Karpas-422 (cell line): ENCODE results near the gene SLC32A1. TPM values are rescaled to one million over a fixed set of nuclear protein-coding genes. Genes with fewer than 3 reads are reported as not detected.

Source experiments
- DNase-seq: peaks from one replicate; pipeline ENCODE4 v3.0.0-alpha.2; 2015
- H2AFZ ChIP-seq: fragments of 200-600 bp; sonication (generic); 2 replicates; pipeline ENCODE4 v1.6.1; 2014; ENCODE audit warnings: antibody characterized with exemption, low read length, mixed read lengths
- H3K27ac ChIP-seq: fragments of 200-600 bp; sonication (generic); 2 replicates; pipeline ENCODE4 v1.5.1; 2014; ENCODE audit warnings: mild to moderate bottlenecking, low read length, moderate library complexity
- H3K27me3 ChIP-seq: fragments of 200-600 bp; sonication (generic); 2 replicates; pipeline ENCODE4 v1.6.1; 2014; ENCODE audit warnings: low read length, mixed read lengths
- H3K36me3 ChIP-seq: fragments of 200-600 bp; sonication (generic); 2 replicates; pipeline ENCODE4 v1.6.1; 2014; ENCODE audit warnings: low read length, mixed read lengths; ENCODE audit not compliant: insufficient read depth
- H3K4me1 ChIP-seq: fragments of 200-600 bp; sonication (generic); 2 replicates; pipeline ENCODE4 v1.6.1; 2014; ENCODE audit warnings: mild to moderate bottlenecking, low read length, mixed read lengths
- H3K4me2 ChIP-seq: fragments of 200-600 bp; sonication (generic); 2 replicates; pipeline ENCODE4 v1.6.1; 2014; ENCODE audit warnings: low read length, low read depth, mild to moderate bottlenecking; ENCODE audit not compliant: poor library complexity, severe bottlenecking
- H3K4me3 ChIP-seq: fragments of 200-600 bp; sonication (generic); 2 replicates; pipeline ENCODE4 v1.5.1; 2014; ENCODE audit warnings: mild to moderate bottlenecking, antibody characterized with exemption, low read length, mixed read lengths
- H3K79me2 ChIP-seq: fragments of 200-600 bp; sonication (generic); 2 replicates; pipeline ENCODE4 v1.6.1; 2014; ENCODE audit warnings: mild to moderate bottlenecking, low read length, mixed read lengths
- H3K9ac ChIP-seq: fragments of 200-600 bp; sonication (generic); 2 replicates; pipeline ENCODE4 v1.6.0; 2014; ENCODE audit warnings: low read length
- H3K9me2 ChIP-seq: fragments of 200-600 bp; sonication (generic), shearing (Covaris generic); replicated peaks from 2 replicates; pipeline ENCODE4 v1.6.0; 2014; ENCODE audit warnings: mild to moderate bottlenecking, low read length, moderate library complexity; ENCODE audit not compliant: insufficient read depth
- H3K9me3 ChIP-seq: fragments of 300-700, 200-600 bp; sonication (generic); 2 replicates; pipeline ENCODE4 v1.6.1; 2014; ENCODE audit warnings: low read length, mixed read lengths
- H4K20me1 ChIP-seq: fragments of 200-600 bp; sonication (generic); 2 replicates; pipeline ENCODE4 v1.6.1; 2014; ENCODE audit warnings: mild to moderate bottlenecking, antibody characterized with exemption, low read length, low read depth; ENCODE audit not compliant: insufficient read depth
- total RNA-seq: library from RNA; depleted of rRNA; stranded (reverse); fragments of >200 nt; shearing (Covaris generic); gene quantifications from 2 replicates; pipeline ENCODE4 v1.2.3, GENCODE V29; 2014; ENCODE audit warnings: low replicate concordance

The SLC32A1 gene
- total RNA-seq, 1 experiment from 2014 or later = not detected

DNA sequence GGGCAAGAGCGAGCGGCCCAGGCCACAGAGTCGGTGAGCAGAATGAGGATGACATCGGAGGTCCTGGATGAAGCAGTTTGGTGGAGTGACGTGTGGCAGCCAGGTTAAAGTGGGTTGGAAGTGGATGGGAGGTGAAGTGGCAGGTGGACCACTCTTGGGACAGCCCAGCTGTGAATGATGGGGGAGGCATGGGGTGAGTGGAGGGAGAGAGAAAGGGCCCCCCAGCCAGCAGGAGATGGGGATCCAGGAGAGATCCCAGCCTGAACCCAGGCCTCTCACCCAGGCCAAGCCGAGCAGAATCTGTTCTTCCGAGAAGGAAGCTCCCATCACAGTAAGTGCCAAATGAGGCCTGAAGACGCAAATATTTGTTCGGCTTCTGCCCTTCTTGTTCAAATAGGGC is 27.0 kb upstream of the SLC32A1 start:
- H3K27me3 ChIP-seq = no peaks in the 10 kb centered on the region

DNA sequence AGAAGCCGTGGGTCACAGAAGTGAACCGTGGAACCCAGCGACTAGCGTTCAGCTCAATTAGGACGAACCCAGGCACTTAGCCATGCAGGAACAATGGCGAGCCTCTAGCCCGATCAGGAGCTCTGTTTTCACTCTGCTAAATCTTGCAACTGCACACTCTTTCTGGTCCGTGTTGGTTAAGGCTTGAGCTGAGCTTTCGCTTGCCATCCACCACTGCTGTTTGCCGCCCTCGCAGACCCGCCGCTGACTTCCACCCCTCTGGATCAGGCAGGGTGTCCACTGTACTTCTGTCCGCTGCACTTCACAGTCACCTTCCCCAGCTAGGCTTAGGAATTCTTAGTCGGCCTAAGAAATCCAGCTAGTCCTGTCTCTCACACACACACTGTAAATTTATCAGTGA is 25.7 kb upstream of the SLC32A1 start:
- H3K9me3 ChIP-seq = no peaks in the 10 kb centered on the region
- H3K36me3 ChIP-seq = no peaks in the 10 kb centered on the region
- H3K4me1 ChIP-seq = no peaks in the 10 kb centered on the region
- H3K9ac ChIP-seq = no peak overlapping the region
- H2AFZ ChIP-seq = no peak overlapping the region
- no peak for DNase-seq
- H3K4me2 ChIP-seq = no peak overlapping the region
- H3K27me3 ChIP-seq = no peaks in the 10 kb centered on the region
- no peak overlapping the region for H3K4me3 ChIP-seq
- H3K79me2 ChIP-seq = no peaks in the 10 kb centered on the region
- no peaks in the 10 kb centered on the region for H4K20me1 ChIP-seq
- H3K27ac ChIP-seq = no peak overlapping the region
- H3K9me2 ChIP-seq = no peaks in the 10 kb centered on the region

More for the DNA sequence above, 27.0 kb upstream of the SLC32A1 start:
- Histone ChIP-seq H3K4me3 (no peak overlapping the region), H3K4me2 (no peak overlapping the region), H4K20me1 (no peaks in the 10 kb centered on the region), H3K9ac (no peak overlapping the region), H3K36me3 (no peaks in the 10 kb centered on the region), H3K27ac (no peak overlapping the region), H3K4me1 (no peaks in the 10 kb centered on the region), H3K9me3 (no peaks in the 10 kb centered on the region), H3K79me2 (no peaks in the 10 kb centered on the region), H3K9me2 (no peaks in the 10 kb centered on the region), H2AFZ (no peak overlapping the region)
- no peak for DNase-seq

DNA sequence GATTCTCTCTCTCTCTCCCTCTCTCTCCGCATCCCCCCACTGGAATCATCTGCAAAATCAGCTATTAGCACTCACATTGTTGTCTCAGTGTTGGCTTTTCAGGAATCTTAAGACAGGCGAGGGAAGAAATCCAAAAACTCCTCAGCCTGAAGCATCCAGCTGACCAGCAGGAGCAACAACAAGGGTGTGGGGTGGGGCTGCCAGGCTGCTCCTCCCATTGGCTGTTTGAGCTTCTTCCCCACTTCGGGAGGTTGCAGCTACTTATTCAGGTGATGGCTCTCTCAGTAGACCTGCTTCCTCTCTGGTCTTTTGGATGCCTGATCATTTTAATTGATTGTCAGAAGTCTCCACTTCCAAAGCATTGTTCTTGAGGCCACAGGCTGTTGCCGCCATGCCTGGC is 24.1 kb upstream of the SLC32A1 start:
- H3K9me2 ChIP-seq = no peaks in the 10 kb centered on the region
- no peak overlapping the region for H3K4me2 ChIP-seq
- no peak overlapping the region for H3K27ac ChIP-seq
- no peaks in the 10 kb centered on the region for H3K27me3 ChIP-seq
- H2AFZ ChIP-seq = no peak overlapping the region
- DNase-seq = no peak
- no peaks in the 10 kb centered on the region for H3K9me3 ChIP-seq
- no peaks in the 10 kb centered on the region for H3K4me1 ChIP-seq
- no peaks in the 10 kb centered on the region for H3K36me3 ChIP-seq
- H3K9ac ChIP-seq = no peak overlapping the region
- H3K79me2 ChIP-seq = no peaks in the 10 kb centered on the region
- no peaks in the 10 kb centered on the region for H4K20me1 ChIP-seq
- H3K4me3 ChIP-seq = no peak overlapping the region

DNA sequence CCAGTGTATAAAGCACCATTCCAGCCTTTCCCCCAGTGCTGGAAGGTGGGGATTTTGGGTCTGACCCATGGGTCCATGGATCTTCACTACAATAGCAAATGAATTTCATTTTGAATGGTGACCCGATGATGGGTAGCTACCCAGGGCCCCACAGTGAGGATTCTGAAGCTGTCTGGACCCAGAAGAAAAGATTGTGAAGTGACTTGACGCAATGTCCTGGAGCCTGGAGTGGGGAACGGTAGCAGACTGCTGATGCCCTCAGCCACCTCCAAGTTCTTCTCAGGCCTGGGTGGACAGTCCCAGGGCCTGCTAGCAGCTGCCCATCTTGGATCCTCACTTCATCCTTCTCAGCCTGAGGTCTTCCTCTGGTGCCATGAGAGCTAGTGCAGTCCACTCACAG is 23.4 kb upstream of the SLC32A1 start:
- Histone ChIP-seq H3K27me3 (no peaks in the 10 kb centered on the region), H3K4me3 (no peak overlapping the region), H3K79me2 (no peaks in the 10 kb centered on the region), H3K9ac (no peak overlapping the region), H3K4me2 (no peak overlapping the region), H4K20me1 (no peaks in the 10 kb centered on the region), H3K36me3 (no peaks in the 10 kb centered on the region), H3K9me3 (no peaks in the 10 kb centered on the region), H3K9me2 (no peaks in the 10 kb centered on the region), H2AFZ (no peak overlapping the region), H3K27ac (no peak overlapping the region), H3K4me1 (no peaks in the 10 kb centered on the region)
- no peak for DNase-seq

GRCh38 chr20:38703526-38703925 is 20.8 kb upstream of the SLC32A1 start:
- no peaks in the 10 kb centered on the region for H4K20me1 ChIP-seq
- H3K36me3 ChIP-seq = no peaks in the 10 kb centered on the region
- no peaks in the 10 kb centered on the region for H3K79me2 ChIP-seq
- H3K9ac ChIP-seq = no peak overlapping the region
- no peaks in the 10 kb centered on the region for H3K27me3 ChIP-seq
- DNase-seq = no peak
- H3K9me2 ChIP-seq = no peaks in the 10 kb centered on the region
- H3K27ac ChIP-seq = no peak overlapping the region
- no peaks in the 10 kb centered on the region for H3K4me1 ChIP-seq
- no peak overlapping the region for H3K4me3 ChIP-seq
- no peaks in the 10 kb centered on the region for H3K9me3 ChIP-seq
- H3K4me2 ChIP-seq = no peak overlapping the region
- H2AFZ ChIP-seq = no peak overlapping the region

DNA sequence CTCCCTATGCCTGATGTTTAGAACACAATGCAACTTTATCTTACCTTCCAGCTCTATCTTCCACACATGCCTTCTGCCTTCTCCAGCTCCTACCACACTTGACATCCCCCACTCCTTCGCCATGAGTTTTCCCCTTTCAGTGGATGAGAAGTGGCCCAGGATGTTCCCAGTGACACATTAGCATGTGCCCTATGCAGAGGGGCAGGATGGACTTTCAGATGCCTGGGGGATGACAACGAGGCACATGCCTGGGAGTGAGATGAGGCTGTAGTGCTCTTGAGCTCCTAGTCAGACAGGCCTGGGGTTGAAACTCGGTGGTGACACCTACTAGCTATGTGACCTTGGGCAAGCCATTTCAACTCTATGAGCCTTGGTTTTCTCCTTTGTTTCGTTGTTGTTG is 20.1 kb upstream of the SLC32A1 start:
- no peaks in the 10 kb centered on the region for H3K4me1 ChIP-seq
- no peaks in the 10 kb centered on the region for H4K20me1 ChIP-seq
- H3K27me3 ChIP-seq = no peaks in the 10 kb centered on the region
- no peak overlapping the region for H3K9ac ChIP-seq
- no peaks in the 10 kb centered on the region for H3K9me3 ChIP-seq
- H2AFZ ChIP-seq = no peak overlapping the region
- no peak overlapping the region for H3K4me2 ChIP-seq
- DNase-seq = no peak
- no peaks in the 10 kb centered on the region for H3K9me2 ChIP-seq
- no peaks in the 10 kb centered on the region for H3K79me2 ChIP-seq
- no peak overlapping the region for H3K27ac ChIP-seq
- no peaks in the 10 kb centered on the region for H3K36me3 ChIP-seq
- H3K4me3 ChIP-seq = no peak overlapping the region

DNA sequence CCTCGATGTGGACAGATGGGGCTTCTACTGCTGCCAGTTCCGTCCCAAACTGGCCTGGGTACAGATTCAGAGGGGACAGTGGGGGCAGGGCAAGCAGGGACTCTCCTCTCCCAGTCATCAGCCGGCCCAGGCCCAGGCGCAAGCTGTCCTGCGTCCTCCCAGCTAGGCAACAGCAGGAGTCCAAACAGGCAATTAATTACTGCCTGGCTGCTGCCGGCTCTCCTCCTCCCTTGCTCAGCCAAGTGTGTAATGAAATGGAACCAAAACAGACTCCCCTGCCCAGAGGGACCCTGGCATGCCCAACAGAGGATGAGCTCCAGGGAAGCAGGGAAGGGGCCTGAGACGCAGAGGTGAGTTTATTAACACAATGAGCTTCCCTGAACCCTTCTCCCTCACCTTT is 17.8 kb upstream of the SLC32A1 start:
- no peaks in the 10 kb centered on the region for H3K9me2 ChIP-seq
- no peak overlapping the region for H3K4me3 ChIP-seq
- H3K9me3 ChIP-seq = no peaks in the 10 kb centered on the region
- no peaks in the 10 kb centered on the region for H3K27me3 ChIP-seq
- H3K4me1 ChIP-seq = no peaks in the 10 kb centered on the region
- no peak overlapping the region for H2AFZ ChIP-seq
- no peaks in the 10 kb centered on the region for H3K79me2 ChIP-seq
- no peak overlapping the region for H3K4me2 ChIP-seq
- no peak overlapping the region for H3K27ac ChIP-seq
- no peaks in the 10 kb centered on the region for H4K20me1 ChIP-seq
- no peak overlapping the region for H3K9ac ChIP-seq
- no peaks in the 10 kb centered on the region for H3K36me3 ChIP-seq
- DNase-seq = no peak

GRCh38 chr20:38714308-38714707 is 10.0 kb upstream of the SLC32A1 start:
- Histone ChIP-seq H3K4me2 (no peak overlapping the region), H3K27me3 (no peaks in the 10 kb centered on the region), H3K9ac (no peak overlapping the region), H4K20me1 (no peaks in the 10 kb centered on the region), H3K9me2 (no peaks in the 10 kb centered on the region), H3K27ac (no peak overlapping the region), H3K79me2 (no peaks in the 10 kb centered on the region), H3K4me3 (no peak overlapping the region), H2AFZ (no peak overlapping the region), H3K9me3 (no peaks in the 10 kb centered on the region), H3K4me1 (no peaks in the 10 kb centered on the region), H3K36me3 (no peaks in the 10 kb centered on the region)
- no peak for DNase-seq

DNA sequence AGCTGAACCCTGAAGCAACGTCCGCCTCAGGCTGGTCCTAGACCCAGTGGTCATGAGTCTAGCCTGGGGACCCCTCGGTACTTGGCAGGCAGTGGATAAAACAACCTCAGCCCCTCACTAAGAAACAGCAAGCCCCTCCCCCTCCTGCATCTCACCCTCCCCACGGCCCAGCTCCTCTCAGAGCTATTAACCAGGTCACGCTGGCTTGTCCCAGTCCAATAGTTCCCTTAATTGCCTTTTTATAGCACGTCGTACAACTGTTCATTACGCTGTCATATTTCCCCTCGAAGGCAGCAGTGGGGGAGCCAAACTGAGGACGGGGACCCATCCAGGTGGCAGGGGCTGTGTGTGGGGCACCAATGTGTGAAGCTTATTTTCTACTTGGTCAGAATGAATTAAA is 8.6 kb upstream of the SLC32A1 start:
- no peak for DNase-seq
- H3K4me3 ChIP-seq = no peak overlapping the region
- no peaks in the 10 kb centered on the region for H3K9me2 ChIP-seq
- no peaks in the 10 kb centered on the region for H3K9me3 ChIP-seq
- no peaks in the 10 kb centered on the region for H4K20me1 ChIP-seq
- H3K36me3 ChIP-seq = no peaks in the 10 kb centered on the region
- no peak overlapping the region for H3K9ac ChIP-seq
- no peak overlapping the region for H2AFZ ChIP-seq
- H3K79me2 ChIP-seq = no peaks in the 10 kb centered on the region
- H3K27ac ChIP-seq = no peak overlapping the region
- no peaks in the 10 kb centered on the region for H3K4me1 ChIP-seq
- no peak overlapping the region for H3K4me2 ChIP-seq
- no peaks in the 10 kb centered on the region for H3K27me3 ChIP-seq
